ENCODE results near the gene IRF5.

GRCh38 chr7:128913870-128914565, 23.7 kb upstream of the IRF5 start:
- TF ChIP-seq CTCF (IDR thresholded peaks at IDR 0.05) (no peak), POLR2A (IDR thresholded peaks at IDR 0.05) (no peak), POLR2AphosphoS5 (IDR thresholded peaks at IDR 0.05) (no peak)
